Measurements from ENCODE around the gene ANKRD44. TPM values are rescaled to one million over a fixed set of nuclear protein-coding genes. Genes with fewer than 3 reads are reported as not detected.
"Not testable (repeated sequence)": the region's sequence is repeated elsewhere in the genome, so short reads cannot be mapped to it uniquely, and the experiment has no call there.

The ANKRD44 gene
- total RNA-seq, 4 donors from 2014 or later = 24.4 to 51.8 (median 35.7) TPM

DNA sequence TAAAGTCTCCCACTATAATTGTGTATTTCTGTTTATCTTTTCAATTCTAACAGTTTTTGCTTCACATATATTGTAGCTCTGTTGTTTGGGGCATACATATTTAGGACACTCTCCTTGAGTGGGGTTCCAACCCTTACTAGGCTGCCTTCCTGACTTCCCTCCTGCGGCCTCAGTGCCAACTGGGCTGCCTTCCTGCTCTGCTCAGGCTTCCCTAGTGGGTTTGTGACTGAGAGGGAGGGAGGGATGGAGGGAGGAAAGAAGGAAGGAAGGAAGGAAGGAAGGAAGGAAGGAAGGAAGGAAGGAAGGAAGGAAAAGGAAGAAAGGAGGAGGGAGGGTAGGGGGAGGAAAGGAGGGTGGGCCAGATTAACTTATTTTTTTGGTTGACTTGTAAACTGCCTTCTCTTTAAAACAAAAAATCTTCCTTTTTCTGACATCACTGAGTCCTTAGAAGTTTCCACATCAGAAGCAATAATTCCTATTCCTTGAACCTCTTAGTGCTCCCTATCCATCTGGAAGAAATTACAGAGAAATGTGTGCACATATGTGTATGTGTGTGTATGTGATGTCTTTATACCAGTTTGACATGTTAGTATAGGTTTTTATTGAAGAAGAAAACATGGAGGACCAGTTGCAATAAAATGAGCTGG is 238.7 kb downstream of the ANKRD44 start:
- no peak for TF ChIP-seq EP300 (IDR thresholded peaks at IDR 0.05)
- Histone ChIP-seq H3K36me3 (peaks cover 0 to 16% of the 10 kb centered on the region in 2 donors), H3K27ac (no peak overlapping the region), H3K4me3 (no peak overlapping the region), H3K4me1 (peaks cover 0 to 18% (median 0%) of the 10 kb centered on the region in 3 donors), H3K27me3 (no peaks in the 10 kb centered on the region), H3K9me3 (no peaks in the 10 kb centered on the region)
- no CpG with 5 or more reads among the region's 1 CpG for WGBS, 2 donors (ENCODE audit: low coverage in 1 of 2)
- ATAC-seq = no peak

DNA sequence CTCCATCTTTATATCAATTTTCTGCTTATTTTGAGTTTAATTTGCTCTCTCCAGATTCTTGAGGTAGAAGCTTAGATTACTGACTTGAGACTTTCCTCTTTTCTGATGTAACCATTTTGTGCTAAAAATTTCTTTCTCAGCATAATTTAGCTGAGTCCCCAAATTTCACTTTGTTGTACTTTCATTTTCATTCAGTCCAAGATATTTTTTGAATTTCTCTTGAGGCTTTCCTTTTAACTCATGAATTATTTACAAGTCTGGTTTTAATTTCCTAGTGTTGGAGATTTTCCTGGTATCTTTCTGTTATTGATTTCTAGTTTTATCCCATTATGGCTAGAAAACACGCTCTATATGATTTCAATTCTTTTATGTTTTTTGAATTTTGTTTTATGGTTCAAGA is 239.4 kb downstream of the ANKRD44 start:
- H3K4me3 ChIP-seq = no peak overlapping the region
- H3K4me1 ChIP-seq = peaks cover 0 to 18% (median 0%) of the 10 kb centered on the region in 3 donors
- no peak for ATAC-seq
- no peaks in the 10 kb centered on the region for H3K27me3 ChIP-seq
- H3K9me3 ChIP-seq = no peaks in the 10 kb centered on the region
- H3K36me3 ChIP-seq = peaks cover 0 to 9% of the 10 kb centered on the region in 2 donors
- no peak overlapping the region for H3K27ac ChIP-seq
- no peak for TF ChIP-seq EP300 (IDR thresholded peaks at IDR 0.05)
- TF ChIP-seq, protein P1, sequence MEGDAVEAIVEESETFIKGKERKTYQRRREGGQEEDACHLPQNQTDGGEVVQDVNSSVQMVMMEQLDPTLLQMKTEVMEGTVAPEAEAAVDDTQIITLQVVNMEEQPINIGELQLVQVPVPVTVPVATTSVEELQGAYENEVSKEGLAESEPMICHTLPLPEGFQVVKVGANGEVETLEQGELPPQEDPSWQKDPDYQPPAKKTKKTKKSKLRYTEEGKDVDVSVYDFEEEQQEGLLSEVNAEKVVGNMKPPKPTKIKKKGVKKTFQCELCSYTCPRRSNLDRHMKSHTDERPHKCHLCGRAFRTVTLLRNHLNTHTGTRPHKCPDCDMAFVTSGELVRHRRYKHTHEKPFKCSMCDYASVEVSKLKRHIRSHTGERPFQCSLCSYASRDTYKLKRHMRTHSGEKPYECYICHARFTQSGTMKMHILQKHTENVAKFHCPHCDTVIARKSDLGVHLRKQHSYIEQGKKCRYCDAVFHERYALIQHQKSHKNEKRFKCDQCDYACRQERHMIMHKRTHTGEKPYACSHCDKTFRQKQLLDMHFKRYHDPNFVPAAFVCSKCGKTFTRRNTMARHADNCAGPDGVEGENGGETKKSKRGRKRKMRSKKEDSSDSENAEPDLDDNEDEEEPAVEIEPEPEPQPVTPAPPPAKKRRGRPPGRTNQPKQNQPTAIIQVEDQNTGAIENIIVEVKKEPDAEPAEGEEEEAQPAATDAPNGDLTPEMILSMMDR (IDR thresholded peaks at IDR 0.05) = no peak
- no peak for TF ChIP-seq POLR2A (IDR thresholded peaks at IDR 0.05)
- no peak for TF ChIP-seq POLR2AphosphoS5 (IDR thresholded peaks at IDR 0.05)
- 93% methylated on average over 1 of the region's 1 CpG; no CpG with 5 or more reads in 1 of the 2 donors for WGBS, 2 donors (ENCODE audit: low coverage in 1 of 2)

DNA sequence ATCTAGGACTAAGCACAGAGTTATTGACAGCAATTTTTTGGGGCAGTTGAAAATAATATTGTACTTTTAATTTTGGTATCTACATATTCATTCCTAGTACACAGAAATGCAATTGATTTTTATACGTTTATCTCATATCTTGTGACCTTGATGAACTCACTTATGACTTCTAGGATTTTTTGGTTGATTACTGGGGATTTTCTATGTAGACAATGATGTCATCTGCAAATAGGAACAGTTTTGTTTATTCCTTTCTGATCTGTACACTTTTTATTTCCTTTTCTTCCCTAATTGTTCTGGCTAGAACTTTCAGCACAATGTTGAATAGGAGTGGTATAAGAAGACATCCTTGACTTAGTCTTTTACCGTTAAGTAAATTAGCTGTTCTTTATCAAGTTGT is 240.6 kb downstream of the ANKRD44 start:
- Histone ChIP-seq H3K27me3 (no peaks in the 10 kb centered on the region), H3K9me3 (no peaks in the 10 kb centered on the region), H3K36me3 (peaks cover 0 to 3% of the 10 kb centered on the region in 2 donors), H3K4me3 (no peak overlapping the region), H3K4me1 (peaks cover 0 to 18% (median 0%) of the 10 kb centered on the region in 3 donors), H3K27ac (no peak overlapping the region)
- ATAC-seq = no peak
- WGBS, 2 donors (ENCODE audit: low coverage in 1 of 2) = 80 to 85% methylated on average over 2 of the region's 2 CpGs
- no peak for TF ChIP-seq POLR2A (IDR thresholded peaks at IDR 0.05)
- TF ChIP-seq, protein P1 (IDR thresholded peaks at IDR 0.05) = no peak

DNA sequence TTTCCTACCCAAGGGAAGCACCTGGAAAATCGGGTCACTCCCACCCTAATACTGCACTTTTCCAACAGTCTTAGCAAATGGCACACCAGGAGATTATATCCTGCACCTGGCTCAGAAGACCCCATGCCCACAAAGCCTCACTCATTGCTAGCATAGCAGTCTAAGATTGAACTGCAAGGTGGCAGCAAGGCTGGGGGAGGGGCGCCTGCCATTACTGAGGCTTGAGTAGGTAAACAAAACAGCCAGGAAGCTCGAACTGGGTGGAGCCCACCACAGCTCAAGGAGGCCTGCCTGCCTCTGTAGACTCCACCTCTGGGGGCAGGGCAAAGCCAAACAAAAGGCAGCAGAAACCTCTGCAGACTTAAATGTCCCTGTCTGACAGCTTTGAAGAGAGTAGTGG is 248.0 kb downstream of the ANKRD44 start:
- H3K9me3 ChIP-seq, ATAC-seq, H3K4me3 ChIP-seq, H3K27ac ChIP-seq, H3K4me1 ChIP-seq, H3K27me3 ChIP-seq: not testable (repeated sequence)
- peaks cover 0 to 30% of the 10 kb centered on the region in 2 donors for H3K36me3 ChIP-seq
- WGBS, 2 donors (ENCODE audit: low coverage in 1 of 2) = no CpG with 5 or more reads among the region's 3 CpGs

DNA sequence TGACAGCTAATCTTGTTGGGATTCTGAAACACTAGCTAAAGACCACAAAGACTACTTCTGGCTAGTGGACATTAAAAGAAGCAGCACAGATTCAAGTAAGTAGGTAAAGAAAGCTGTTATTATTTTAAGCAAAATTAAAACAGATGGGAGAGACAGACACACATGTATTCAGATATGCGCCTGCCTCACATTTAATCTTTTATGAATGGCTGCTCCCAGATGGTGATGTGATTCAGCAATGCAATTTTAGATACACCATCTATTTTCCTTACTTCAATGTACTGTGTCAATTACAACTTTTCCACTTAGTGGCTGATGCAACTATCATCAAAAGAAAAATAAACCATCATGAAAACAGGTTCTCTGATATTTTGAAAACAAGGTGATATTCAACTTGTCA is 251.1 kb downstream of the ANKRD44 start:
- Histone ChIP-seq H3K9me3 (peaks cover 0 to 15% (median 0%) of the 10 kb centered on the region in 3 donors), H3K27ac (no peak overlapping the region), H3K4me1 (no peaks in the 10 kb centered on the region), H3K4me3 (no peak overlapping the region), H3K27me3 (no peaks in the 10 kb centered on the region), H3K36me3 (peaks cover 0 to 46% of the 10 kb centered on the region in 2 donors)
- TF ChIP-seq POLR2A (IDR thresholded peaks at IDR 0.05) = no peak
- TF ChIP-seq POLR2AphosphoS5 (IDR thresholded peaks at IDR 0.05) = no peak
- no peak for TF ChIP-seq EP300 (IDR thresholded peaks at IDR 0.05)
- TF ChIP-seq, protein P1 (IDR thresholded peaks at IDR 0.05) = no peak
- 87 to 100% methylated on average over 1 of the region's 1 CpG for WGBS, 2 donors (ENCODE audit: low coverage in 1 of 2)
- ATAC-seq = no peak

DNA sequence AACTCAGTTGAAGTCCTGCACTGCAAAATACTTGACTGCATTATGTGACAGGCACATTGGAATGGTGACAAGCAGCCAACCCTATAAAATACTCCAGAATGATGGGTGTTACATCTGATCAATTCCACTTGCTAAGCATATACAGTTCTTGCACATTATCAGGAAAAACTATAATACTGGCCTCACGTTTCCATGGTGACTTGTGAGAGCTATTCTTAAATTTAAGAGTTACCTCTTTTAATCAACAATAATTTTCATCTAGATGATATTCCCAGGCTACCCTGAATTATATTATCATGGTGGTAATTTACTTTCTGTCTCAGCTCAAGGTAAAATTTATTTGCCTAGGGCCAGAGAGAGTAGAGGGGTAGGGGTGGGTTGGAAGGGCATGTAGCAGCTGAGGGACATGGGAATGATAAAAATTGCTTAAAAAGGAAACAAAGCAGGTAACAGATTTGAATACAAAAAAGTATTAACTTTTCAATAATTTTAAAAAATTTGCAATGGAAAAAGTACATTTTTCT is 251.7 kb downstream of the ANKRD44 start:
- Histone ChIP-seq H3K27ac (no peak overlapping the region), H3K4me3 (no peak overlapping the region), H3K27me3 (no peaks in the 10 kb centered on the region), H3K36me3 (peaks cover 0 to 50% of the 10 kb centered on the region in 2 donors), H3K4me1 (no peaks in the 10 kb centered on the region), H3K9me3 (peaks cover 0 to 16% (median 0%) of the 10 kb centered on the region in 3 donors)
- TF ChIP-seq POLR2AphosphoS5 (IDR thresholded peaks at IDR 0.05) (no peak), POLR2A (IDR thresholded peaks at IDR 0.05) (no peak), EP300 (IDR thresholded peaks at IDR 0.05) (no peak)
- TF ChIP-seq, protein P1 (IDR thresholded peaks at IDR 0.05) = no peak
- 100% methylated on average over 1 of the region's 1 CpG for WGBS, 2 donors (ENCODE audit: low coverage in 1 of 2)
- no peak for ATAC-seq

All from gastroesophageal sphincter (tissue), 4 donors.